GM21390 (cell line): ENCODE results near the gene CASTOR1.

Source experiments
- ATAC-seq: cut with Tn5 transposase; IDR thresholded peaks from one replicate; pipeline ENCODE4 v1.9.1; 2021; ENCODE audit not compliant: unreplicated experiment

Gene CASTOR1

DNA sequence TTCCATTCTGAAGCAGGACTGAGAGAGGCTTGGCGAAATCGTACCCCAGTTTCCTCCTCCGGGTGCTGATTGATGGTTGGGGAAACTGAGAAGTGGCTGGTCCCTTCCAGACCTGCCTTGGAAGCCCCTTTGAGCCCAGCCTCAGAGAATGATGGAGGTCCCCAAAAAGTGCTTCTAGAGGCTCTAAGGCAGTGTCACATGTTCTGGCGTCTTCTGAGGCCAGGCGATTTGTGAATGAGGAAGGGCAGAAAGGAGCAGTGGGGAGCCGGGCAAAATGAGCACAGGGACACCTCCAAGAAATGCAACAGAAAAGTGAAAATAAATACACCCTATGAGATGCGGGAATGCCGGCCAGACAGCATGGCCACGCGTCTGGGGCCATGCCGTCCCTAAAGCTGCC lies 41.7 kb downstream of the CASTOR1 start:
- no peak for ATAC-seq

DNA sequence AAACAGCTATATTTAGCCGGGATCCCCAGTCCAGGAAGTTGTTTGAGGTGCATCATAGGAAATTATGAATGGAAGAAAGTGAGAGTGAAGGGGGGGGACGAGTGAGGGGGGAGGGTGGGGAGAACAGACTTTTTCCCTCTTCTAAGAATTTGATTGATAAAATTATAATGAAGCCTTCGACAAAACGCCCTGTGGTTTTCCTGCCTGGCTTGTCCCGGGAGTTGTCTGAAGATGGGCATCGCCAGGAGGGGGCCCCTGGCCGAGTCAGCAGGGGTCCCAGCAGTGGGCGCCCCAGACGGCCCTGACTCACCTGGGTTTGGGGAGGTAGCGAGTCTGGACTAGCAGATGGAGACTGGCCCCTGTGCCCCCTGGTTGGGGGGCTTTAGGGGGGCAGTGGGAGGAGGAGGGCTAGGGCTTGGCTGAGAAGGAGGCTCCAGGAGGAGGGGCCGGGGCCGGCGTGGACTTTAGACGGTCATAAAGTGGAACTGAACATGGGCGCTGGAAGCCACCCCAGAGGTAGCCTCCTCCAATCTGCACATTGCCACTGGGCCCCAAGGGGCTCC lies 42.4 kb downstream of the CASTOR1 start:
- no peak for ATAC-seq

DNA sequence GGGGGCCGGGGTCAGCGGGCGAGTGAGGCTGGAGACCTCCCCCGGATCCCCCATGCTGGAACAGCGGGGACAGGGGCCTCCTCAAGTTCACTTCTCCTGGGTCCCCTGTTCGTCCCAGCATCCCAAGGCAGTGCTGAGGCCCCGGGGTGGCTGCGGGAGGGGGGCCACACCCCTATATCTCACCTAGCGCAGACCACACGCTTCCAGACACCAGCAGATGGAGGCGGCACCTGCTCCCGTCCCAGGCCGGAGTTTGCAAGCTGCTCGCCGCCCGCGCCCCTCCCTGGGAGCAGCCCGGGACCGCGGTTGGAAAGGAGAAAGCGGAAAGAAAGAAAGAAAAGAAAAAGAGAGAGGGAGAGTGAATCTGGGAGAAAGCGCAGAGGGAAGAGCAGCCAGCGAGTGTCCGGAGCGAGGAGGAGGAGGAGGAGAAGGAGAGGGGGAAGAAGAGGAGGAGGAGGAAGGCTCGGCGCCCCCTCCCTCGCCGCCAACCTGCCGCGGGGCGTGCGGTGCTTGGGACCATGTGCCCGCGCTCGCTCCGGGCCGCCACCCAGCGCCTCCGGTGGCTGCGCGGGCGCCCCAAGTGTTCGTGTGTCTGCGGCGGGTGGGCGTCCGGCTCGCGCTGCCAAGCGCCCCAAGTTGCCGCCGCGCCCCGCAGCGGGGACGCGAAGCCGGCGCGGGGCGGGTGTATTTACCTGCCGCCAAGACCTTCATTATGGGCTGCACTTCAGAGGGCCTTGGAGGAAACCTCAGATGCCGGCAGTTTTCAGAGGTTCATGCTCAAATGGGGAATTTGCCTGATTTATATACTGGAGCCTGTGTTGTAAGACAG lies 43.1 kb downstream of the CASTOR1 start, which contains the start of gene LIF:
Gene LIF (minus strand): TSS at position 775 of the 829 bp plus-strand sequence. CDS start 64 bp downstream, at position 711.
- no peak for ATAC-seq

GRCh38 chr22:30245181-30245984 lies 43.9 kb downstream of the CASTOR1 start:
- no peak for ATAC-seq

GRCh38 chr22:30244641-30245040 lies 44.7 kb downstream of the CASTOR1 start:
- no peak for ATAC-seq

DNA sequence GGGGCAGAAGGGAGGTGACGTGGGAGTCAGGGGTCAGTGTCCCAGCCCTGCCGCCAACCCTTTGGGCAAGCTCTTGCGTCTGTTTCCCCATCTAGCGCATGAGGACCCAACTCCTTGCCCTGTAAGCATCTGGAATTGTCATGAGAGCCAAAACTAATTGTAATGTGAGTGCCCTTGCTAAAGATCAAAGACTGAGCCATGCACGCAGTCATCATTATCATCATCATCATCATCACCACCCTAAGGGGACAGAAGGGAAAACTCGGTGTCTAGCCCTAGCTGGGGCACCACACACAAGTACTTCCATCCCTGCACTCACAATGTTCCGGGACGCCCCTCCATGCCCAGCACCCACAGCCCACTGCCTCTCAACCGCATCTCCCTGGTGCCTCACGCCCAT lies 45.2 kb downstream of the CASTOR1 start:
- no peak for ATAC-seq

DNA sequence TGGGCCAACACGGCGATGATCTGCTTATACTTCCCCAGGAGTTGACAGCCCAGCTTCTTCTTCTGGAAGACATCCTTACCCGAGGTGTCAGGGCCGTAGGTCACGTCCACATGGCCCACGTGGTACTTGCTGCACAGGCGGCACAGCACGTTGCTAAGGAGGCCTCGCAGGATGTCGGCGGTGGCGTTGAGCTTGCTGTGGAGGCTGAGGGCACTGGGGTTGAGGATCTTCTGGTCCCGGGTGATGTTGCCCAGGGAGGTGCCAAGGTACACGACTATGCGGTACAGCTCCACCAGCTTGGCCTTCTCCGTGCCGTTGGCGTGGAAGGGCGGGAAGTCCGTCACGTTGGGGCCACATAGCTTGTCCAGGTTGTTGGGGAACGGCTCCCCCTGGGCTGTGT lies 45.6 kb downstream of the CASTOR1 start:
- ATAC-seq, result no peak

DNA sequence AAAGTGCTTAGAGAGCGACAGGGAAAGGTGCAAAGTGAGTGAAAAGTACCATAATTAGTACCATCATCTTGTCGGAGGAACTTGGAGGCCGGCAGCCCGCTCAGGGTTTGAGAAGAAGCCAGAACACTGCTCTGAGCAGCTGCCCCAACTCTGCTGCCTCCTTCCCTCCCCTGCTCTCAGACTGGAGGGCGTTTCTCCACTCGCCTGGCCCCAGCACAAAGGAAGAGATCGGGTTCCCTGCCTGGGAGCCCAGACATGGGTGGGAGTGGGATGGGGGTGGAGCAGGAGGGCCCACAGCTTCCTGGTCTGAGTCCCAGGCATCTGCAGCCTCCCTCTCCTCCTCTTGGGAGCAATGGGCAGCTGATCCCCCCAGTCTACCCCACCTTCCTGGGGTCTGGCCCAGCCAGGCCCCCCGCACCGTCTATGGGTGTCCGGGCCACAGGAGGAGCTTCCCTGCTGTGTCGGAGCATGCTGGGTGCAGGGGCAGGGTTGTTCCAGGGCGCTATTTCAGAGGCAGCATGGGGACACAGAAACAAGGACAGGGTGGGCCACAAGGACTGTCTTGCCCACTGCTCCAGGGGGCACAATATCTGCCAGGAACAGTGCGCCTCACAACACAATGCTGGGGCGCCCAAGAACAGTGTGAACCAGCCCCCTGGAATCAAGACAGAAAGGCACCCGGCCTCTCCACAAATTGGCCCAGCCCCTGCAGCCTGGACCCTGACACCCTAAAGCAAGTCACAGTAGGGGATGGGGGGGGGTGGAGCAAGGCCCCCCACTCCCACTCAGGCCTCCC lies 47.5 kb downstream of the CASTOR1 start:
- ATAC-seq, result no peak

DNA sequence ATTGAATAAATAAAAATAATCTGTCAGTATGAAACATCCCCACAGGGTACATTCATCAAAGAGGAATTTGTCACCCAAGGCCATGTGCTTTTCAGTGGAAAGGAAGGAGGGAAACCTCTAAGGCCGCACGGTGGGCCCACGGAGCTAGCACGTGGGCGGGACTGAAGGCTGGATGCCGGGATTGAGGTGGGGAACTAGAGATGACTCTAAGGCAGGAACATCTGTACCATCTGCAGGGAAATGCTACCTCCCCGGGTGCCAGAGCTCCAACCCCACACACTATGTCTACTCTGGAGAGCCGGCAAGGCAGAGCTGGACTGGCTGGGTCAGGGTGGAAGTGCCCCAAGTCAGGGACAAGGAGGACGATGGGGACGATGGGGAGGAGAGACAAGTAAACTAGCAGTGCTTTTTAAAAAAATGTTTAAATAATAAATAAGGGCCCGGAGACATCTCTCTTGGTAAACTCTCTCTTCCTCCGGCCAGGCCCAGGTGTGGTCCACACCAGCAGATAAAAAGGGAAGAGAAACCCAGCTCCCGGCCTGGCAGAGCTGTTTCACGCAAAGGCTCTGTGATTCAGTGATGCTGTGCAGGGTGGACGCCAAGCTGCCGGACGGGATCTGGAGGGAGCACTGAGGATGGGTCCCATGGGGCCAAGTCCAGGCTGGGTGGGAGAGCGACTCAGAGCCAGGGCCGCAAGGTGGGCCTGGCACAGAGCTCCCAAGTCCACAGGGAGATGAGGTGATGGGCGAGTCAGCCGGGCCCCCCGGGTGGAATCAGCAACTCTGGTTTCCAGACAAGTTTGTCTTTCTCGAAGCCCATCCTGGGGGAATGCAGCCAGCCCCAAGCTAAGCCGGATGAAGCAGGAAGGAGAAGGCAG lies 48.5 kb downstream of the CASTOR1 start:
- no peak for ATAC-seq

DNA sequence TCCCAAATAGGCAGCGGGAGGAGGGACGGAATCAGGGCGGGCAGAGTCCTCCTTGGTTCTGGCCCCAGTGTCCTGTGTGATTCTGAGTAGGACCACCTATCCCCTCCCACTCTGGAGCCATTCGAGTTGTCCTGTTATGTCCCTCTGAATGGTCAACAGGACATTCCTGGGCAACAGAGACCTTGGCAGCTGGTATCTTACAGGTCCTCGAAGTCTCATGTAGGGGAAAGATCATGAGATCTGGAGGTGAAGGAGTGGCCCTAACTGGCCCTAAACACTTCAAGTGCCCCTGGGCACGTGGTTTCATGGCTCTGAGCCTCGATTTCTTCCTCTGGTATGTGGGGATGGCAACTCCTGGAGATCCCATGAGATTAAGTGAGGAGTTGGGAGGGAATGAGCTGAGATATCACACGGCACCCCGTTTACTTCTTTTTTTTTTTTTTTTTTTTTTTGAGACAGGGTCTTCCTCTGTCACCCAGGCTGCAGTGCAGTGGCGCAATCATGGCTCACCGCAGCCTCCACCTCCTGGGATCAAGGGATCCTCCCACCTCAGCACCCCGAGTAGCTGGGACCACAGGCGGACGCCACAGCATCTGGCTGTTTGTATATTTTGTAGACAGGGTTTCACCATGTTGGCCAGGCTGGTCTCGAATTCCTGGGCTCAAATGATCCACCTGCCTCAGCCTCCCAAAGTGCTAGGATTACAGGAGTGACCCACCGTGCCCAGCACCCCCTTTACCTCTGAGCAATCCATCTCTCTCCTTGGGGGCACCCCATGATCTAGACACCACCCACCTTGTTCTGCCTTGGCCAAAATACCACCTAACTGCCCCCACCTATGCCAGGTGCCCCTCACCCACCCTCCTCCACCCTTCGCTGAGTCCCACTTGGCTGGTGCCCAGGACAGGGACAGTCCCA lies 49.6 kb downstream of the CASTOR1 start:
- ATAC-seq, result no peak

DNA sequence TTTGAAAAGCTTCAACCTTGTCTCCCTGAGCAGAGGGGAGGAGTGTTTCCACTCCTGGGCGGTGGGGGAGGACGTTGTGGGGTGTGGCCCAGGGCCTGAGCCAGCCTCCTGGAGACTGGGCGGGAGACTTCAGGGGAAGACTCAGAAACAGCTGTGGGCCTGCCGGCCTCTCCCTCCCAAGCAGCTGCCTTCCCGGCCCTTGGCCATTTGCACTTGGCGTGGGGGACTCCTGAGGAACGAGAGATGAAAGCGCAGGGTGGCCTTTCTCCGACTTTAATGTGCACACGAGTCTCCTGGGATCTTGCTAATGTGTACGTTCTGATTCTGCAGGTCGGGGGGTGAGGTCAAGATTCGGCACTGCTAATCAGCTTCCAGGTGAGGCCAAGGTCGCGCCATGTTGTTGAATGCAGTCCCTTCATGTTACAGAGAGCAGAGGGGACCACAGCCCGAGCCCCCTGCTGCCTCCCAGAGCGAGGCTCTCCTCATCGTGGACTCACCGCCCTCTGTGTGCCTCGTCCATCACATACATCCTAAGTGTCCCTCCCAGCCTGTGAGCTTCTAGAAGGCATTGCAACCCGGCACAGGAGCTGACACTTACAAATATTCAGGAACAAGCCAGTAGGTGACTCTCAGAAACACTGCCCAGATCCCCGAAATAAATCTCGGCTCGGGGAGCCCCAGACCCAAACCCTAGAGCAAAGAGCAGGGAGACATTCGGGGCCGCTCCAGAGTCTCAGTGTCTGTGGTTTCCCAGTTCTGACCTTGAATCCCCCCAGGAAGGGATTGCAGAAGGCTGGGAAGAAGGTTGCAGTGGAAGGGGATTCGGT lies 50.4 kb downstream of the CASTOR1 start:
- ATAC-seq, result no peak

DNA sequence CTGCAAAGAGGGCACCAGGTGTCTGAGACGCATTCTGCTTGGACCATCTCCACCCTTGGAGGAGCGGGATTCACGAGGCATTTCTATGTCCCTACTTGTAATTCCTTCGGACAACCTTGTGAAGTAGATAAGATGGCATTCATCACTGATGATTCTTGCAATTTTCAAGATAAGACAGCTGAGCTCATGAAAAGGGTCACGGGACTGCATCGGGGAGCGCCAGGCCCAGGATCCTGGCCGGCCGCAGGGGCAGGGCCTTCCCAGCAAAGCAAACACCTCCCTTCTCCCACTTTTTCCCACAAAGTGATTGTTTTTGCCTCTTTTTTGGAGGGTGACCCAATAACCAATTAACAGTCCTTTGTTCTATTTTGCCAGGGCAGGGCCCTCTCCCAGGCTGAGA lies 51.2 kb downstream of the CASTOR1 start:
- no peak for ATAC-seq

GRCh38 chr22:30236875-30237274 lies 52.4 kb downstream of the CASTOR1 start:
- ATAC-seq, result no peak

DNA sequence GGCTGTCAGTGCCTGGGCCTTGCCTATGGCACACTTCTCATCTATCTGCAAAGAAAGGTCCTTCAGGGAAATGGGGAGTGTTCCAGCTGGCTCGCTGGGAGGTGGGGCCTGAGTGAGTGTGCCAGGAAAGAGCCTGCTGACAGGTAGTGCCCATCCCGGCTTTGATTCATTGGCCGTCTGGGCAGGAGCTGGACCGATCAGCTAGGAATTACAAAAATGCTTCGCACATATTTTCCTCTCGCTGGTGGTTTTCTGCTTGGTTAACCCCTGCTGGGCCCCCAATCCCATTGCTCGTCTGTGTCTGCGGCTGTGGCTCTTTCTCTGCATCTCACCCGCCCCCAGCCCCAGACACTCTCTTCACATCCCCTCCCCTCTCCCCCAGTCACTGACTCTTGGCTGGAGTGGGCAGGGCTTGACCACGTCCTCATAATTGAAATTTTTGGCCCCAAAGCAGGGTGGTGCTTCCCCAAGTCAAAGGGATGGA lies 53.6 kb downstream of the CASTOR1 start:
- no peak for ATAC-seq
